Islet precursor cell (in vitro differentiated cells): ENCODE data around the gene KCTD20.
"Not testable (repeated sequence)": the region's sequence is repeated elsewhere in the genome, so short reads cannot be mapped to it uniquely, and the experiment has no call there.

Experiments used
- DNase-seq: peaks from one replicate; pipeline ENCODE4 v3.0.0-alpha.2; 2018

KCTD20 gene

GRCh38 chr6:36445621-36446020, 2.8 kb downstream of the KCTD20 start:
- DNase-seq = no peak

- DNase-seq = not testable (repeated sequence)
Observed at GRCh38 chr6:36449173-36449572, 6.4 kb downstream of the KCTD20 start.

- not testable (repeated sequence) for DNase-seq
Observed at GRCh38 chr6:36452897-36453296, 10.1 kb downstream of the KCTD20 start.

- DNase-seq = peak; percentile 61
Observed at GRCh38 chr6:36455486-36456027, 12.8 kb downstream of the KCTD20 start.

- DNase-seq = no peak
Observed at GRCh38 chr6:36459501-36459900, 16.7 kb downstream of the KCTD20 start.

GRCh38 chr6:36460916-36461315, 18.1 kb downstream of the KCTD20 start:
- DNase-seq = no peak

GRCh38 chr6:36461646-36462045, 18.8 kb downstream of the KCTD20 start:
- DNase-seq = no peak

- no peak for DNase-seq
Observed at GRCh38 chr6:36463676-36464075, 20.9 kb downstream of the KCTD20 start.

GRCh38 chr6:36464233-36464632, 21.4 kb downstream of the KCTD20 start:
- DNase-seq = no peak

GRCh38 chr6:36467625-36468024, 24.8 kb downstream of the KCTD20 start:
- no peak for DNase-seq

GRCh38 chr6:36469148-36469661, 26.4 kb downstream of the KCTD20 start:
- no peak for DNase-seq

- DNase-seq = no peak
Observed at GRCh38 chr6:36469946-36470345, 27.1 kb downstream of the KCTD20 start.

- no peak for DNase-seq
Observed at GRCh38 chr6:36478051-36478526, 35.3 kb downstream of the KCTD20 start.

GRCh38 chr6:36479256-36479655, 36.5 kb downstream of the KCTD20 start:
- DNase-seq = no peak

GRCh38 chr6:36483326-36483725, 40.5 kb downstream of the KCTD20 start:
- not testable (repeated sequence) for DNase-seq

- no peak for DNase-seq
Observed at GRCh38 chr6:36484736-36485135, 41.9 kb downstream of the KCTD20 start.

GRCh38 chr6:36487698-36488097, 44.9 kb downstream of the KCTD20 start:
- no peak for DNase-seq

GRCh38 chr6:36488221-36488620, 45.4 kb downstream of the KCTD20 start:
- DNase-seq = no peak

- no peak for DNase-seq
Observed at GRCh38 chr6:36489426-36489825, 46.6 kb downstream of the KCTD20 start.

GRCh38 chr6:36491378-36491965, 48.7 kb downstream of the KCTD20 start:
- no peak for DNase-seq

GRCh38 chr6:36492092-36492491, 49.3 kb downstream of the KCTD20 start:
- no peak for DNase-seq

- no peak for DNase-seq
Observed at GRCh38 chr6:36492621-36493020, 49.8 kb downstream of the KCTD20 start.

- DNase-seq = no peak
Observed at GRCh38 chr6:36493319-36493718, 50.5 kb downstream of the KCTD20 start.

- DNase-seq = no peak
Observed at GRCh38 chr6:36493859-36494258, 51.1 kb downstream of the KCTD20 start.

- no peak for DNase-seq
Observed at GRCh38 chr6:36495086-36495485, 52.3 kb downstream of the KCTD20 start.
